Germinal center (tissue), 1 donor: ENCODE data around the gene EDEM2.
"Not testable (repeated sequence)": the region's sequence is repeated elsewhere in the genome, so short reads cannot be mapped to it uniquely, and the experiment has no call there.

Experiments used
- DNase-seq: peaks from one replicate; pipeline ENCODE4 v3.0.0; 2012; ENCODE audit warnings: mixed read lengths, low spot score

The EDEM2 gene

DNA sequence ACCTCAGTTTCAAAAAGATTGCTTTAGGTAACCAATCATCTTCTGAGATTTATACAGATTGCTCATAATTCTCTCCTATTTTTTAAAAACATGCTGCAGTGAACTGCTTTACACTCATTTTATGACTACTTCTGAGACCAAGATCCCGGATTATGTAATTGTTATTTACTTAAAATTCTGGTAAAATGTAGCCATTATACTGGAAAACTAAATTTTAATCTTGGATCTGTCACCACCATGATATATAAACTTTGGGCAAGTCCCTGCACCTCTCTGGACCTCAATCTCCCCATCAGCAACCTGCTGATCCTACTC lies 24.3 kb upstream of the EDEM2 start:
- DNase-seq, result no peak

DNA sequence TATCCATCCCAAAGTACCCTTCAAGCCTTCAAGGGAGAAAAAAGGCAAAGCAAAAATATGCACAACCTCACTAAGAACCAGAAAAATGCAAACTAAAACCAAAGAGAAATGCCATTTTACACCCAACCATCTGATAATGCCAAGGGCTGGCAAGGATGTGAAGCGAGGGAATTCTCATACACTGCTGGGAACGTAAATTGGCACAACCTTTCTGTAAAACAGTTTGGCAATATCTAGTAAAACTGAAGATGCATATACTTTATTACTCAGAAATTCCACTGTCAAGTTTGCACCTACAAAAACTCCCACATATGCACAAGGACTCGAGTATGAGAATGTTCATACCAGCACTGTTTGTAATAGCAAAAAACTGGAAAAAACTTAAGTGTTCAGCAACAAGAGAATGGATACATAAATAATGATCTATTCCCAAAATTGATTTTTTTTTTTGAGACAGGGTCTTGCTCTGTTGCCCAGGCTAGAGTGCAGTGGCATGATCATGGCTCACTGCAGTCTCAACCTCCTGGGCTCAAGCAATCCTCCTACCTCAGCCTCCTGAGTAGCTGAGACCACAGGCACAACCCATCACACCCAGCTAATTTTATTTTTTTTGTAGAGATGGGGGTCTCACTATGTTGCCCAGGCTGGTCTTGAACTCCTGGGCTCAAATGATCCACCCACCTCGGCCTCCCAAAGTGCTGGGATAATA lies 21.7 kb upstream of the EDEM2 start:
- DNase-seq, result not testable (repeated sequence)

DNA sequence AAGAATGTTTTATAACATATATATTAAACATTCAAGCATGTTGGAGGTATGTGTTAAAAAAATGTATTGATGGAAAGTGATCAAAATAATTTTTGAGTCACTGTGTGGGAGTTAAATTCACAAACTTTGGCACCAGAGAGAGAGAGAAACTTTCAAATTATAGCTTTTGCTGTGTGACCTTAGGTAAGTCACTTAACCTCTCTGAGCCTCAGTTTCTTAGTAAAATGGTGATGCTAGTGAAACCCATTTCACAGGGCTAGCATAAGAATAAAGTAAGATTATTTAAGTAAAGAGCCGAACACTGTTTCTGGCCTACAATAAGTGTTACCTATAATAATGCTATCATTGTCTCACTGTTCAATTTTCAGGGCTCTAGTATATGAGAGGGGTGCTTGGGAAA lies 20.7 kb upstream of the EDEM2 start:
- DNase-seq, result no peak

DNA sequence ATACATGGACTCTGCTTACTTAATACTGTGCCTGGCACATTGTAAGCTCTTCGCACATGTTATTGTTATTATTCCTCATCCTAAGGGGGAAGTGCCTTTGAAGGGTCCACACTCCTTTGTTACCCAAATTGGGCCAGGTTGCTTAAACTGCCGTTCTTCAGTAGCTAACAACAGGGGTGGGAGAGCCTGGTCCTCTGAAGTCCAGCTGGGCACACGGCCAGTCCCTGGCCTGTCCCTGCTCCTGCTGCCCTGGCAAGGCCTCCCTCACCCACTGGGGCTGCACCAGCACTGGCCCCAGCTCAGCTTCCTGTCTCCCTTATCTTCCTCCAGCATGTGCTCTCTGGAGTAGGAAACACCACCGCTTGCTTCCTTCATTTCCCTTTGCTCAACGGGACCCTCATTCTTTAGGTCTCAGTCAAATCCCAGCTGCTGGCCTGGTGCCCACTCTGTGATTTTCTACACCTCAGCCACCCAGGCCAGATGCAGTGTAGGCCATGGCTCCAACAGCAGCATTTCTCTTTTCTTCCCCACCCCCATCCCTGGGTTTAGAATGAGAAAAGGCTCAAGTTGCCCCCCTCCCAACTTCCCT lies 19.2 kb upstream of the EDEM2 start:
- DNase-seq, result no peak

DNA sequence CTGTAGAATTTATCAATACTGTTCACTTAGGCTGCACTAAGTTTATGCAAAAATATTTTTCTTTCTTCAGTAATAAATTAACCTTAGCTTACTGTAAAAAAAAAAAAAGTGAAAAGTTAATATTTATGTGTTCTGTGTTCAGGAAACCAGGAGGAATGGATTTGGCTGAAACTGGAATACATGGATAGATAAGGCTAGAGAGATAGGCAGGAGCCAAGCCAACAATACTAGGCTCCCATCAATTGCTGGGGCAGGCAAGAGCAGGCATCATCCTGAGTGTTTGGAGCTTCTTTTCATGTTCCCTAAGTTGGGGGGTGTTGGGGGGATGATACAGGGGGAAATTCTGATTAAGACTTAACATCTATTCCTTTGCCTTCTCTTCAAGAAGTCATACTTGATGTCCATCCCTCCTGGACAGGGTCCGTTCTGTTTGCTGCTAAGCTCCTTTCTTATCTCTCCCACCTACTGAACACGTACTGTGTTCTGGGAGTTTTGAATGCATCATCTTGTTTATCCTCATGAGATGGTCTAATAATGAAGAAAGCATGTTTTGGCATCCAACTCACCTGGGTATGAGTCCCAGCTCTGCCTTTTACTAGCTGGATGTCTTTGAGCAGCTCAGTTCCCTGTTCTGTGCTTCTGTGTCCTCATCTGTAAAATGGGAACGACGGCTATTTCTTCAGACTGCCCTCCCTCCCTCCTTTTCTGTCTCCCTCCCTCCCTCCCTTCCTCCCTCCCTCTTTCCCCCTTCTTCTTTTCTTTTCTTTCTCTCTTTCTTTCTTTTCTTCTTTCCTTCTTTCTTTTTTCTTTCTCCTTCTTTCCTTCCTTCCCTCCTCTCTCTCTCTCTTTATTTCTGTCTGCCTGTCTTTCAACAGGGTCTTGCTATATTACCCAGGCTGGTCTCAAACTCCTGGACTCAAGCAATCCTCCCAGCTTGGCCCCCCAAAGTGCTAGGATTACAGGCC lies 18.4 kb upstream of the EDEM2 start:
- no peak for DNase-seq

DNA sequence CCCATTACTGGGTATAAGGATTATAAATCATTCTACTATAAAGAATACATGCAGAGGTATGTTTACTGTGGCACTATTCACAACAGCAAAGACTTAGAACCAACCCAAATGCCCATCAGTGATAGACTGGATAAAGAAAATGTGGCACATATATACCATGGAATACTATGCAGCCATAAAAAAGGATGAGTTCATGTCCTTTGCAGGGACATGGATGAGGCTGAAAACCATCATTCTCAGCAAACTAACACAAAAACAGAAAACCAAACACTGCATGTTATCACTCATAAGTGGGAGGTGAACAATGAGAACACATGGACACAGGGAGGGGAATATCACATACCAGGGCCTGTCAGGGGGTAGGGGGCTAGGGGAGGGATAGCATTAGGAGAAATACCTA lies 17.4 kb upstream of the EDEM2 start:
- DNase-seq, result not testable (repeated sequence)

DNA sequence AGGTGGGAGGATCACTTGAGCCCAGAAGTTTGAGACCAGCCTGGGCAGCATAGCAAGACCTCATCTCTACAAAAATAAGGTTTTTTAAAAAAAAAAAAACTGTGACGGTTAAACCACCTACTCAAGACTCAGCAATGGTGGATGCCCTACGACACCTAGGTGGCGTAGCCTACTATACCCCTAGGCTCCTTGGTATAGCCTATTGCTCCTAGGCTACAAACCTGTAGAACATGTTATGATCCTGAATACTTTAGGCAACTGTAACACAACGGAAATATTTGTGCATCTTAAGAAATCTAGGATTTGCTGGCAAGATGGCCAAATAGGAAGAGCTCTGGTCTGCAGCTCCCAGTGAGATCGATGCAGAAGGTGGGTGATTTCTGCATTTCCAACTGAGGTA lies 13.2 kb upstream of the EDEM2 start:
- not testable (repeated sequence) for DNase-seq

DNA sequence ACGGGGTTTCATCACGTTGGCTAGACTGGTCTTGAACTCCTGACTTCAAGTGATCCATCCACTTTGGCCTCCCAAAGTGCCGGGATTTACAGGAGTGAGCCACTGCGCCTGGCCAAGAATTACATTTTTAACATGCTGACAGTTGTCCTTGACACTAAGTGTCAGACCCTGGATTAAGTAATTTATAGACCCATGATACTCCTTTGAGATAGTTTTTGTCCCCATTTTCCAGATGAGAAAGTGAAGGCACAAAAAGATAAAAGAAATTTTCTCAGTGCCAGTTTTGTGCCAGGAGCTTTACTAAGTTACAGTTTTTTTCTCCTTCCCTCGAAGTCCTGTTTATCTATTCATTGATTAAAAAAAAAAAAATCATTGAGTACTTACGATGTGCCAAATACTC lies 9.8 kb upstream of the EDEM2 start:
- no peak for DNase-seq

DNA sequence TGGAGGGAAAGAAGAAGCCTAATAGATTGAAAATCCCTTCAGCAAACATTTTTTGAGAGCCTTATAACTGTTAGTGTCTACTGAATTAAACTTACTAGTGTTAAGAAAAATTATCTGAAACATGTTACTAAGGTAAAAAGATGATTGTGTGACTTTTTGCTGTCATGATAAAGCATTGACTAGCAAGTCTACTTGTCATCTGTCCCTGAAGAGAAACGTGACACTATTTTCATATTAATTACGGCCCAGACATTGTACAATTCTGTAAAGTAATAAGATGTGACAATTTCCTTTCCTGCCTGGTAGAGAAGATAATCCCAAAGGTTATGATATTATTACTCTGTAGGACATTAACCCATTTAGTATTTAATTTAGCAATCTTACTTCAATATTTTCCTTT lies 8.8 kb upstream of the EDEM2 start:
- DNase-seq, result no peak

DNA sequence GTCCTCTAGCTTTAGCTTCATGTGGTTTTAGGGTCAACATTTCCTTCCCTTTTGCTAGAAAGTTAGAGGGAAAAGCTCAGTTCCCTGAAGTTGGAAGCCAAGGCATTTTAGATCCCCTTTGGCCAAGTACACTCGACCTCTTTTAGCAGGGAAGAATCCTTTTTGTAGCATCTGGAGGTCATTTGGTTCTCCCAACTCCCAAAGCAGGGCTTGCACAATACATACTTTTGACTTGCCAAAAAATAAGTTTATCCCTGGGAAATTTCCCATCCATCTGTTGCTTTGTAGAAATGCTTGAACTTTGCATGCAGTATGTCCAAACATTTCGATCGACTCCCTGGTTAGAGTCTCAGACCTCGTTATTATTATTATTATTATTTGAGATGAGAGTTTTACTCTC lies 4.6 kb upstream of the EDEM2 start:
- no peak for DNase-seq

DNA sequence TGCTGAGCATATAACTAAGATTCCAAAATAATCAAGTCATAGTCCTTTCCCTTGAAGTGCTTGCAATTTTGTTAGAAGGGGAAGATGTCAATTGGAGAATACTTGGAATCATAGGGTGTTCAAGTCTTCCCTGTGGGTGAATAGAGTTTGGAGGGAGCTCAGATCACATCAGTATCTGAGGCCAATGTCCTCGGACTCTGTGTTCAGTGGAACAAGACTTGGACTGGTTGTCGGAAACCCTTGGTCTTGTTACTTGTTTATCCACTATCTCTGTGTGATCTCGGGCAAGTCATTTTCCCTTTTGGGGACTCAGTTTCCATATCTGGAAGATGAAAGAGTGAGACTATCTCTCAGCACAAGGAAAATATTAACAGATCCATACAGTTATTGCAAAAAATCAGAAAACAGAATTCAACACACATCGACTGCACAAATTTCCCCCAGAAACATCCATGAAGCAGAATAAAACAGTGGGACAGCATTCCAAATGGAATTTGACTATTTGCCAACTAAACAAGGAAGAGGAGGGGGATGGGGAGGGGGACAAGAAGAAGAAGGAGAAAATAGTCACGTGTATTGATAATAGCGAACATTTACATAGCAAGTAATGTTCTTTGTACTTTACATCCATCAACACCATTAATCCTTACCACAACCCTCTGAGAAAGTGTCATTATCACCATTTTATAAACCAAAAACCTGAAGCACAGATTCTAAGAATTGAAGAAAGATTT lies 3.9 kb upstream of the EDEM2 start:
- DNase-seq, result no peak

DNA sequence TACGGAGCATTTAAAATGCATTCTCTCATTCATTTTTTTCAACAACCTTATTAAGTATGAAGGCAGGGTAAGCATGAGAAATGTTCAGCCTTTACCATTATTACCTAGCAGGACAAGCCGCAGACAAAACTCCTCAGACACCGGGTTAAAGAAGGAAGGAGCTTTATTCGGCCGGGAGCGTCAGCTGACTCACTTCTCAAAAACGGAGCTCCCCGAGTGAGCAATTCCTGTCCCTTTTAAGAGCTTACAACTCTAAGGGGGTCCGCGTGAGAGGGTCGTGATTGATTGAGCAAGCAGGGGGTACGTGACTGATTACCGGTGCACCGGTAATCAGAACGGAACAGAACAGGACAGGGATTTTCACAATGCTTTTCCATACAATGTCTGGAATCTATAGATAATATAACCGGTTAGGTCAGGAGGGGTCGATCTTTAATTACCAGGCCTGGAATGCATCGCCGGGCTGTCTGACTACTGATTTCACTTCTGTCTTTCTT lies 487 bp upstream of the EDEM2 start:
- not testable (repeated sequence) for DNase-seq

DNA sequence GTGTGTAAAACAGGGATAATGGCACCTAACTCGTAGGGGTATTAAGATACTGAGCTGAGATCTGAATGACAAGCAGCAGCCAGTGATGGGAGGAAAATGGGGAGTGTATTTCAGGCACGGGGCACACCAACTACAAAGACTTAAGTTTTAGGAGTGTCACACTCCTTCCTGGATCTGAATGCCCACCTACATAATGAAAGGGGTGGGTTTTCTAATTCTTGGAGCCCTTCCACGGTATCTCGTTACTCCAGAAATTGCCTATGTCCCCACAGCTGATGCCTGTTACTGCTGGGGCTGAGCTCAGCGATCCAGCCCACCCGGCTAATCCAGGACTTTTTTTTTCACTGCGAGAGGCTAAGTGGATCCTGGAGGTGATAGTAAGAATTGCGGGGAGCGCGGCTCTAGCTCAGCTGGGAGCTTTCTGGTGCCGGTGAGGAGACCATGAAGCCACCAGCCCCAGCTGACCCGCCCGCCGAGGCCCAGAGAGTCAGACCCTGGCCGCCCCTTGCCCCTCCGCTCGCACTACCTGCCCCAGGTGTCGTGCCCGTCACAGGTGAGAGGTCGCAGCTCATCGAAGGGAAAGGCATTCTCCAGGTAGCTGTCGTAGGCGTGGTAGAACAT lies 727 bp downstream of the EDEM2 start:
- DNase-seq, result no peak

DNA sequence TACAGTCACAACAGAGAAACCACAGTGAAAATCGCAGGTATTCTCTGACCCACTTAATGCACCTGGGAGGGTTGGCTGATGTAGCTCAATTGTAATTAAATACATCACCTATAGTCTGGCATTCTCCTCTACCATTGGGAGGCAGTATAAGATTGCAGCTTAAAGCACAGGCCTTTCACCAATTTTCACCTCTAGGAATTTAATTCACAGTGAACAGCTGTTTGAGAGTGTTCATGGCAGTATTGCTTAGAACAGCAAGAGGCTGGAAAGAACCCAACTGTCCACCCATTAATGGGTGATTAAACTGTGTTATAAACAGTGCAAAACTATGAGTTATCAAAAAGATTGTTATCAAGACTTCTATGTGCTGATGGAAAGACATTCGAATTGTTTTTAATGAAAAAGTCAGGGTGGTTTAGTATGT lies 2.0 kb downstream of the EDEM2 start:
- DNase-seq, result peak; percentile 60

DNA sequence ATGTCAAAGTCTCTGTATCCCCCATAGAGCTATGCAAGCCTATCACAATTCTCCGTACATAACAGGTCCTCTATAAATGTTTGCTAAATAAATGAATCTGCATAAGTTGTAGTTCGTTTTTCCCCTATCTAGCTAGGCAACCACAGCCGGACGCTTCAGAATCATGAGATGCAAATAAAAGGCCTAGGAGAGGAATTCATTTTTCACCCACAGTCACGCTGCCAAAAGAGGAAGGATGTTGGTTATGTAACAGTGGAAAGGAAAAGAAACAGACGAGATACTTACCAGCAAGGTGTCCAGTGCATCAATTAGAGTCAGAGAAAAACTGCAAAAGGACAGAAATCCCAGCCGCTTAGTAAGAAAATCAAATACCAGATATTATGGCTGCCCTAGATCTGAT lies 2.4 kb downstream of the EDEM2 start:
- peak; percentile 75 for DNase-seq

DNA sequence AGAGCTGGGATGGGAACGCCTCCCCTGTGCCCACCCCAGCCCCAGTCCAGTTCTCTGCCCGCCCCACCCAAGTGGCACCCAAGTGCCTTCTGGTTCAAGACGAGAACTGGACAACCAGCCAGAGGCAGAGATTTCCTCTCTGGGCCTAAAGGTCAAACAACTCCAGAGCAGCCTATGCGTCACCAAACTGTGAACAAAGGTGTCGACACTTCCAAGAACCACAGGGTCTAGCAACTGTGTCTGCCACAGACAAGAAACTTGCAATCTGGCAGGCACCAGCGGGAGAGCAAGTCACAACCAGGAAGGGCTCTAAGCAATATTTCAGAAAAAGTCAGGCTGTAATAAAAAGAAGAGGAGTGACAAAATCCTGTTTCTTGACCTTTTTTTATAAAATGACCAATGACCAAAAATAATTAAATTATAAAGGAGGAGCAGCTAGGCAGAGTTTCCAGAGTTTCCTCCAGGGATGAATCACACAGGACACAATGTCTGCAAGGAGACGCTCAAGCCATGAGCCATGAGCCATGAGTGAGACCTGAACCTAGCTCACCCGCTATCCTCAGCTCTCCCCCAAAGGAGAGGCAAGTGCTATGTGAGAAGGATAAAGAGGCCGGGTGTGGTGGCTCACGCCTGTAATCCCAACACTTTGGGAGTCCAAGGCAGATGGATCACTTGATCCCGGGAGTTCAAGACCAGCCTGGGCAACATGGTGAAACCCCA lies 11.1 kb downstream of the EDEM2 start:
- no peak for DNase-seq

DNA sequence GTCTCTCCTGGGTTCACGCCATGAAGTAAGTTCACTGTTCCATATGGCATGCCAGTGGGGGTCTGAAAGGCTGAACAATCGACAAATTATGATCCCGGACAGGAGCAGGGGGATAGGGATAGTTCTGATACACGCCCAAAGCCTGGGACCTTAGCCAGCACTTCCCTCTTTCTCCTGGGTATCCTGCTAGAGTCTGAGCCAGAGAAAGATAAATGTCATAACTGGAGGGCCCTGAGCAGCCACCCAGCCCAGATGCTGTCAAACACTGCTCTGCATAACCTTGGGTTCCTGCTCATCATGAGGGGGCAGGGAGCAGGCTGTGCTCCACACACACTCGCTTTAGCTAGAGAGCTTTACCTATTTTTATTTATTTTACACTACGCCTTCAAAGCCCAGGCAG lies 12.3 kb downstream of the EDEM2 start:
- no peak for DNase-seq

DNA sequence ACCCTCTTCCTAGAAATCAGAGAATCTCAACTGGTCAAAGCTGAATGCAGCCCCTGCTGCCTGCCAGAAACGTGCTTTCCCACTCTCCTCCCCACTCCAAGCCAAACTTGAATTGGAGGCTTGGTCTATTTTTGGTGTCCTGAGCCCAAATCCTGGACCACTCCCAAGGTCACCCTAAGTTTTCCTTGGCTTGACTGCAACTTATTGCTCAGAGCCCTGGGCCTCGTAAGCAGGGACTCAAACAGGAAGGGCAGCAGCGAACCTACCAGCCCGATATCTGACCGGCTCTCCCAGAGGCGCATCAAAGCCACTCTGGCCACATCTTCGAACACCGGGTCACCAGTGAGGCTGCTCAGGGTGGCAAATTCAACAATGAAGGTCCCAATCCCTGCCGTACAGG lies 12.7 kb downstream of the EDEM2 start:
- DNase-seq, result no peak

DNA sequence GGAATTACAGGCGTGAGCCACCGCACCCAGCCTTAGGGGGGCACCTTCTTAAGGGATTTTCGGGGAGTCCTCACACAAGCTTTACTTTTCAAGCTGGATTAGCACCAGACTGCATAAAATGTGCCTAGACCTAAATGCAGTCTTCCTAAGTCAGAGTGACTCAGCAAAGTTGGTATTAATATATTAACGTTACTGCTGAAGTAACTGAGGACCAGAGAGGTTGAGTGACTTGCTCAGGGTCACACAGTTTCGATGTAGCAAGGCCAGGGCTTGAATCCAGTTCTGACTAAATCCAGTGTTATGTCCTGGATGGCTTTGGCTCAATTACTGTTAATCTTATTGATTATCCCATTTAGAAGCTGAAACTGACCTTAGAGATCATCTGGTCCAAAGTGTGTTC lies 13.4 kb downstream of the EDEM2 start:
- no peak for DNase-seq

DNA sequence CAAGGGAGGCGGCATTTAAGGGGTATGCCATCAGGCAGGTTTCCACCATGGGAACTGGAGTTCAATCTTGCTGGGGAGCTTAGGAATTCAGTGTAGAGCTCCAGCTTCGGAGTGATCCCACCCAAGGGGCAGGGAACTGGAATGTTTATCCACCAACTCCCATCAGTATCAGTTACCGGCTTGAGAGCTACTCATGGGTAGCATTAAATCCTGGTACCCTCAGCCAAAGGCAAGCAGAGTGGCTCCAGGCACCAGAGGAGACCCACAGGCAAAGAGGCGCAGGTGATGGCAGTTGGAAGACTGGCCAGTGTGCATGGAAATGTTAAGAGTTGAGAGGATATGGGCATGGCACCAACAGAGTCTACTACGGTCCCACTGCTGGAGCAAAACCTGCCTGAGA lies 14.1 kb downstream of the EDEM2 start:
- DNase-seq, result no peak

DNA sequence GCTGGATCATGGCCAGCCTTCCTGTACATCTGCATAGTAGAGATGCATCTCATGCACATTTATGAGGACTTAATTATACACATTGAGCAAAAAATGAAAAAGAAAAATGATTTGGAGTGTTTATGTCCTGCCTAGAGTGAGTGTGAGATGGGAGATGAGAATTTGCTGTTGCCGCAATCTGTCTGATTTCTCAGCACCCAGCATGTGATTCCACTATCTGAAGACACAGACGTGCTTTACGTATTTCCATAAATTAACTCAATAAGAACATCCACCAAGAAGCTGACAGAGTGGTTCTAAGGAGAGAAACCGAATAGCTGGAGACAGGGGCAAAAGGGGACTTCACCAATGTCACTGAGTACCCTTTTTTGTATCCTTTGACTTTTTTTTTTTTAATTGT lies 15.2 kb downstream of the EDEM2 start:
- DNase-seq, result no peak
